ENCODE data around the gene C8B.

C8B gene

GRCh38 chr1:56905667-56906066 is 60.1 kb downstream of the C8B start:
- H3K27me3 ChIP-seq (ENCODE audit: control insufficient read depth, insufficient read depth, low read length, poor library complexity, severe bottlenecking) = no peaks in the 10 kb centered on the region
- H3K27ac ChIP-seq (ENCODE audit: insufficient read depth, low read depth, low read length, poor library complexity, severe bottlenecking) = no peak overlapping the region
- 93 to 95% methylated on average over 3 of the region's 3 CpGs for WGBS, 2 experiments
- H3K4me1 ChIP-seq (ENCODE audit: control insufficient read depth, insufficient read depth, low read length) = peaks cover 3% of the 10 kb centered on the region
- H3K9me3 ChIP-seq (ENCODE audit: control insufficient read depth, low read length) = no peaks in the 10 kb centered on the region
- no peak overlapping the region for H3K4me3 ChIP-seq (ENCODE audit: insufficient read depth, low read depth, low read length)
- no peaks in the 10 kb centered on the region for H3K36me3 ChIP-seq (ENCODE audit: control insufficient read depth, insufficient read depth, low read length)

GRCh38 chr1:56904663-56905397 is 61.0 kb downstream of the C8B start:
- Histone ChIP-seq H3K27ac (ENCODE audit: insufficient read depth, low read depth, low read length, poor library complexity, severe bottlenecking) (no peak overlapping the region), H3K27me3 (ENCODE audit: control insufficient read depth, insufficient read depth, low read length, poor library complexity, severe bottlenecking) (no peaks in the 10 kb centered on the region), H3K36me3 (ENCODE audit: control insufficient read depth, insufficient read depth, low read length) (no peaks in the 10 kb centered on the region), H3K4me1 (ENCODE audit: control insufficient read depth, insufficient read depth, low read length) (peaks cover 3% of the 10 kb centered on the region), H3K4me3 (ENCODE audit: insufficient read depth, low read depth, low read length) (no peak overlapping the region), H3K9me3 (ENCODE audit: control insufficient read depth, low read length) (no peaks in the 10 kb centered on the region)
- WGBS, 2 experiments = 69 to 83% methylated on average over 2 of the region's 2 CpGs

GRCh38 chr1:56903778-56904177 is 62.0 kb downstream of the C8B start:
- Histone ChIP-seq H3K4me3 (ENCODE audit: insufficient read depth, low read depth, low read length) (no peak overlapping the region), H3K36me3 (ENCODE audit: control insufficient read depth, insufficient read depth, low read length) (no peaks in the 10 kb centered on the region), H3K27me3 (ENCODE audit: control insufficient read depth, insufficient read depth, low read length, poor library complexity, severe bottlenecking) (no peaks in the 10 kb centered on the region), H3K27ac (ENCODE audit: insufficient read depth, low read depth, low read length, poor library complexity, severe bottlenecking) (no peak overlapping the region), H3K9me3 (ENCODE audit: control insufficient read depth, low read length) (no peaks in the 10 kb centered on the region), H3K4me1 (ENCODE audit: control insufficient read depth, insufficient read depth, low read length) (peaks cover 3% of the 10 kb centered on the region)
- WGBS, 2 experiments = 93 to 94% methylated on average over 1 of the region's 1 CpG

- Histone ChIP-seq H3K4me1 (ENCODE audit: control insufficient read depth, insufficient read depth, low read length) (peaks cover 3% of the 10 kb centered on the region), H3K9me3 (ENCODE audit: control insufficient read depth, low read length) (no peaks in the 10 kb centered on the region), H3K27ac (ENCODE audit: insufficient read depth, low read depth, low read length, poor library complexity, severe bottlenecking) (no peak overlapping the region), H3K4me3 (ENCODE audit: insufficient read depth, low read depth, low read length) (no peak overlapping the region), H3K36me3 (ENCODE audit: control insufficient read depth, insufficient read depth, low read length) (no peaks in the 10 kb centered on the region), H3K27me3 (ENCODE audit: control insufficient read depth, insufficient read depth, low read length, poor library complexity, severe bottlenecking) (no peaks in the 10 kb centered on the region)
- 80 to 84% methylated on average over 3 of the region's 3 CpGs for WGBS, 2 experiments
Measured at GRCh38 chr1:56901716-56902115, 64.1 kb downstream of the C8B start.

- no peak overlapping the region for H3K4me3 ChIP-seq (ENCODE audit: insufficient read depth, low read depth, low read length)
- no peaks in the 10 kb centered on the region for H3K27me3 ChIP-seq (ENCODE audit: control insufficient read depth, insufficient read depth, low read length, poor library complexity, severe bottlenecking)
- H3K27ac ChIP-seq (ENCODE audit: insufficient read depth, low read depth, low read length, poor library complexity, severe bottlenecking) = no peak overlapping the region
- WGBS, 2 experiments = 63 to 65% methylated on average over 2 of the region's 2 CpGs
- peaks cover 3% of the 10 kb centered on the region for H3K4me1 ChIP-seq (ENCODE audit: control insufficient read depth, insufficient read depth, low read length)
- H3K36me3 ChIP-seq (ENCODE audit: control insufficient read depth, insufficient read depth, low read length) = no peaks in the 10 kb centered on the region
- H3K9me3 ChIP-seq (ENCODE audit: control insufficient read depth, low read length) = no peaks in the 10 kb centered on the region
Measured at GRCh38 chr1:56898879-56899278, 66.9 kb downstream of the C8B start.

- H3K9me3 ChIP-seq (ENCODE audit: control insufficient read depth, low read length) = no peaks in the 10 kb centered on the region
- WGBS, 2 experiments = 95% methylated on average over 2 of the region's 2 CpGs
- H3K27ac ChIP-seq (ENCODE audit: insufficient read depth, low read depth, low read length, poor library complexity, severe bottlenecking) = no peak overlapping the region
- no peaks in the 10 kb centered on the region for H3K27me3 ChIP-seq (ENCODE audit: control insufficient read depth, insufficient read depth, low read length, poor library complexity, severe bottlenecking)
- no peaks in the 10 kb centered on the region for H3K36me3 ChIP-seq (ENCODE audit: control insufficient read depth, insufficient read depth, low read length)
- H3K4me1 ChIP-seq (ENCODE audit: control insufficient read depth, insufficient read depth, low read length) = peaks cover 3% of the 10 kb centered on the region
- no peak overlapping the region for H3K4me3 ChIP-seq (ENCODE audit: insufficient read depth, low read depth, low read length)
Measured at GRCh38 chr1:56898005-56898373, 67.8 kb downstream of the C8B start.

- peaks cover 3% of the 10 kb centered on the region for H3K4me1 ChIP-seq (ENCODE audit: control insufficient read depth, insufficient read depth, low read length)
- no peak overlapping the region for H3K27ac ChIP-seq (ENCODE audit: insufficient read depth, low read depth, low read length, poor library complexity, severe bottlenecking)
- no peaks in the 10 kb centered on the region for H3K36me3 ChIP-seq (ENCODE audit: control insufficient read depth, insufficient read depth, low read length)
- H3K27me3 ChIP-seq (ENCODE audit: control insufficient read depth, insufficient read depth, low read length, poor library complexity, severe bottlenecking) = no peaks in the 10 kb centered on the region
- no peak overlapping the region for H3K4me3 ChIP-seq (ENCODE audit: insufficient read depth, low read depth, low read length)
- 93 to 96% methylated on average over 5 to 6 of the region's 6 CpGs for WGBS, 2 experiments
- H3K9me3 ChIP-seq (ENCODE audit: control insufficient read depth, low read length) = no peaks in the 10 kb centered on the region
Measured at GRCh38 chr1:56897150-56898004, 68.4 kb downstream of the C8B start.

GRCh38 chr1:56894014-56894413 is 71.8 kb downstream of the C8B start:
- Histone ChIP-seq H3K27me3 (ENCODE audit: control insufficient read depth, insufficient read depth, low read length, poor library complexity, severe bottlenecking) (no peaks in the 10 kb centered on the region), H3K9me3 (ENCODE audit: control insufficient read depth, low read length) (no peaks in the 10 kb centered on the region), H3K4me1 (ENCODE audit: control insufficient read depth, insufficient read depth, low read length) (no peaks in the 10 kb centered on the region), H3K4me3 (ENCODE audit: insufficient read depth, low read depth, low read length) (no peak overlapping the region), H3K27ac (ENCODE audit: insufficient read depth, low read depth, low read length, poor library complexity, severe bottlenecking) (no peak overlapping the region), H3K36me3 (ENCODE audit: control insufficient read depth, insufficient read depth, low read length) (no peaks in the 10 kb centered on the region)

GRCh38 chr1:56890229-56890628 is 75.6 kb downstream of the C8B start:
- no peaks in the 10 kb centered on the region for H3K4me1 ChIP-seq (ENCODE audit: control insufficient read depth, insufficient read depth, low read length)

GRCh38 chr1:56881417-56881816 is 84.4 kb downstream of the C8B start:
- H3K36me3 ChIP-seq (ENCODE audit: control insufficient read depth, insufficient read depth, low read length) = no peaks in the 10 kb centered on the region
- no peaks in the 10 kb centered on the region for H3K9me3 ChIP-seq (ENCODE audit: control insufficient read depth, low read length)
- H3K27ac ChIP-seq (ENCODE audit: insufficient read depth, low read depth, low read length, poor library complexity, severe bottlenecking) = no peak overlapping the region
- H3K27me3 ChIP-seq (ENCODE audit: control insufficient read depth, insufficient read depth, low read length, poor library complexity, severe bottlenecking) = no peaks in the 10 kb centered on the region
- WGBS, 2 experiments = 95 to 97% methylated on average over 6 of the region's 6 CpGs
- H3K4me3 ChIP-seq (ENCODE audit: insufficient read depth, low read depth, low read length) = no peak overlapping the region
- no peaks in the 10 kb centered on the region for H3K4me1 ChIP-seq (ENCODE audit: control insufficient read depth, insufficient read depth, low read length)

More at GRCh38 chr1:56890229-56890628, 75.6 kb downstream of the C8B start:
- Histone ChIP-seq H3K27ac (ENCODE audit: insufficient read depth, low read depth, low read length, poor library complexity, severe bottlenecking) (no peak overlapping the region), H3K4me3 (ENCODE audit: insufficient read depth, low read depth, low read length) (no peak overlapping the region), H3K36me3 (ENCODE audit: control insufficient read depth, insufficient read depth, low read length) (no peaks in the 10 kb centered on the region), H3K9me3 (ENCODE audit: control insufficient read depth, low read length) (no peaks in the 10 kb centered on the region), H3K27me3 (ENCODE audit: control insufficient read depth, insufficient read depth, low read length, poor library complexity, severe bottlenecking) (no peaks in the 10 kb centered on the region)
- WGBS, 2 experiments = 89 to 94% methylated on average over 3 of the region's 3 CpGs

All from ectodermal cell (in vitro differentiated cells).